Measurements from ENCODE around the gene TENM3.

The TENM3 gene

GRCh38 chr4:182208526-182209050 lies 34.6 kb upstream of the TENM3 start:
- Histone ChIP-seq H3K4me2 (ENCODE audit: low read length) (no peak overlapping the region), H3F3A (ENCODE audit: insufficient read depth, low read length) (no peaks in the 10 kb centered on the region), H4K20me1 (ENCODE audit: insufficient read depth, low read length) (no peaks in the 10 kb centered on the region), H3K27ac (ENCODE audit: low read depth, low read length, poor library complexity, severe bottlenecking) (no peak overlapping the region), H3K9ac (ENCODE audit: low read length) (no peak overlapping the region), H3K36me3 (ENCODE audit: insufficient read depth, low read length) (no peaks in the 10 kb centered on the region), H3K4me3 (ENCODE audit: low read depth, low read length, poor library complexity, severe bottlenecking) (no peak overlapping the region), H3K27me3 (ENCODE audit: insufficient read depth, low read length) (no peaks in the 10 kb centered on the region), H3K9me2 (ENCODE audit: low read depth, low read length) (no peaks in the 10 kb centered on the region), H2AFZ (ENCODE audit: low read length) (no peak overlapping the region), H3K79me2 (ENCODE audit: insufficient read depth, low read length) (no peaks in the 10 kb centered on the region), H3K4me1 (ENCODE audit: insufficient read depth, low read length, severe bottlenecking) (no peaks in the 10 kb centered on the region), H3K9me3 (ENCODE audit: low read length) (no peaks in the 10 kb centered on the region)
- TF ChIP-seq EZH2 (IDR thresholded peaks at IDR 0.05; ENCODE audit: borderline replicate concordance, low read length): no peak
- TF ChIP-seq, protein P1, sequence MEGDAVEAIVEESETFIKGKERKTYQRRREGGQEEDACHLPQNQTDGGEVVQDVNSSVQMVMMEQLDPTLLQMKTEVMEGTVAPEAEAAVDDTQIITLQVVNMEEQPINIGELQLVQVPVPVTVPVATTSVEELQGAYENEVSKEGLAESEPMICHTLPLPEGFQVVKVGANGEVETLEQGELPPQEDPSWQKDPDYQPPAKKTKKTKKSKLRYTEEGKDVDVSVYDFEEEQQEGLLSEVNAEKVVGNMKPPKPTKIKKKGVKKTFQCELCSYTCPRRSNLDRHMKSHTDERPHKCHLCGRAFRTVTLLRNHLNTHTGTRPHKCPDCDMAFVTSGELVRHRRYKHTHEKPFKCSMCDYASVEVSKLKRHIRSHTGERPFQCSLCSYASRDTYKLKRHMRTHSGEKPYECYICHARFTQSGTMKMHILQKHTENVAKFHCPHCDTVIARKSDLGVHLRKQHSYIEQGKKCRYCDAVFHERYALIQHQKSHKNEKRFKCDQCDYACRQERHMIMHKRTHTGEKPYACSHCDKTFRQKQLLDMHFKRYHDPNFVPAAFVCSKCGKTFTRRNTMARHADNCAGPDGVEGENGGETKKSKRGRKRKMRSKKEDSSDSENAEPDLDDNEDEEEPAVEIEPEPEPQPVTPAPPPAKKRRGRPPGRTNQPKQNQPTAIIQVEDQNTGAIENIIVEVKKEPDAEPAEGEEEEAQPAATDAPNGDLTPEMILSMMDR (IDR thresholded peaks at IDR 0.05; ENCODE audit: low read length): no peak

GRCh38 chr4:182212211-182212761 lies 30.9 kb upstream of the TENM3 start:
- no peaks in the 10 kb centered on the region for H3K9me2 ChIP-seq (ENCODE audit: low read depth, low read length)
- H3K4me2 ChIP-seq (ENCODE audit: low read length): no peak overlapping the region
- H3K36me3 ChIP-seq (ENCODE audit: insufficient read depth, low read length): no peaks in the 10 kb centered on the region
- no peak overlapping the region for H3K9ac ChIP-seq (ENCODE audit: low read length)
- no peaks in the 10 kb centered on the region for H3K79me2 ChIP-seq (ENCODE audit: insufficient read depth, low read length)
- H3F3A ChIP-seq (ENCODE audit: insufficient read depth, low read length): no peaks in the 10 kb centered on the region
- no peak overlapping the region for H2AFZ ChIP-seq (ENCODE audit: low read length)
- TF ChIP-seq, protein P1 (IDR thresholded peaks at IDR 0.05; ENCODE audit: low read length): no peak
- TF ChIP-seq EZH2 (IDR thresholded peaks at IDR 0.05; ENCODE audit: borderline replicate concordance, low read length): no peak
- no peaks in the 10 kb centered on the region for H3K4me1 ChIP-seq (ENCODE audit: insufficient read depth, low read length, severe bottlenecking)
- H3K27me3 ChIP-seq (ENCODE audit: insufficient read depth, low read length): no peaks in the 10 kb centered on the region
- H4K20me1 ChIP-seq (ENCODE audit: insufficient read depth, low read length): no peaks in the 10 kb centered on the region
- no peaks in the 10 kb centered on the region for H3K9me3 ChIP-seq (ENCODE audit: low read length)
- H3K4me3 ChIP-seq (ENCODE audit: low read depth, low read length, poor library complexity, severe bottlenecking): no peak overlapping the region
- H3K27ac ChIP-seq (ENCODE audit: low read depth, low read length, poor library complexity, severe bottlenecking): no peak overlapping the region

DNA sequence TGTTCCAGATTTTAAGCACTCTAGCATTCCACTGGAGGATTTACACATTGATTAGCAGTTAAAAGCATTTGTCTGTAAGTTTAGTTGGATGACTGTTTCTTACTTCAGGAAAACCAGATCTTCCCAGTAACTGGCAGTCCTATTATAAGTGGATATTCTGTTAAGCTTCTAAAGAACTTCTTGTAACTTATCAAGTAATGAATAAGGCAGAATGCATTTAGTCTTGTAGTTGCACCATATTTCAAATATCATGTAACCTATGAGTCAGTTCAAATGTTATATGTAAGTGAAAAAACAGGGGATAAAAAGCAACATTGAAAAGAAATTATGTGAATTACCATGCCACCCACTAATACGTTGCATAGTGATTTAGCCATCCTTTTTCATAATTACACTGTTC lies 30.2 kb upstream of the TENM3 start:
- H3K27me3 ChIP-seq (ENCODE audit: insufficient read depth, low read length): no peaks in the 10 kb centered on the region
- no peak for TF ChIP-seq EZH2 (IDR thresholded peaks at IDR 0.05; ENCODE audit: borderline replicate concordance, low read length)
- H4K20me1 ChIP-seq (ENCODE audit: insufficient read depth, low read length): no peaks in the 10 kb centered on the region
- H3K9me2 ChIP-seq (ENCODE audit: low read depth, low read length): no peaks in the 10 kb centered on the region
- H3K9ac ChIP-seq (ENCODE audit: low read length): no peak overlapping the region
- H3K4me2 ChIP-seq (ENCODE audit: low read length): no peak overlapping the region
- no peaks in the 10 kb centered on the region for H3K9me3 ChIP-seq (ENCODE audit: low read length)
- no peaks in the 10 kb centered on the region for H3K4me1 ChIP-seq (ENCODE audit: insufficient read depth, low read length, severe bottlenecking)
- H3F3A ChIP-seq (ENCODE audit: insufficient read depth, low read length): no peaks in the 10 kb centered on the region
- H3K4me3 ChIP-seq (ENCODE audit: low read depth, low read length, poor library complexity, severe bottlenecking): no peak overlapping the region
- H3K36me3 ChIP-seq (ENCODE audit: insufficient read depth, low read length): no peaks in the 10 kb centered on the region
- no peaks in the 10 kb centered on the region for H3K79me2 ChIP-seq (ENCODE audit: insufficient read depth, low read length)
- no peak overlapping the region for H2AFZ ChIP-seq (ENCODE audit: low read length)
- H3K27ac ChIP-seq (ENCODE audit: low read depth, low read length, poor library complexity, severe bottlenecking): no peak overlapping the region

GRCh38 chr4:182215148-182215547 lies 28.1 kb upstream of the TENM3 start:
- Histone ChIP-seq H3K9ac (ENCODE audit: low read length) (no peak overlapping the region), H3K27ac (ENCODE audit: low read depth, low read length, poor library complexity, severe bottlenecking) (no peak overlapping the region), H3K9me2 (ENCODE audit: low read depth, low read length) (no peaks in the 10 kb centered on the region), H2AFZ (ENCODE audit: low read length) (no peak overlapping the region), H3K79me2 (ENCODE audit: insufficient read depth, low read length) (no peaks in the 10 kb centered on the region), H4K20me1 (ENCODE audit: insufficient read depth, low read length) (no peaks in the 10 kb centered on the region), H3K4me3 (ENCODE audit: low read depth, low read length, poor library complexity, severe bottlenecking) (no peak overlapping the region), H3K27me3 (ENCODE audit: insufficient read depth, low read length) (no peaks in the 10 kb centered on the region), H3K4me2 (ENCODE audit: low read length) (no peak overlapping the region), H3F3A (ENCODE audit: insufficient read depth, low read length) (no peaks in the 10 kb centered on the region), H3K36me3 (ENCODE audit: insufficient read depth, low read length) (no peaks in the 10 kb centered on the region), H3K9me3 (ENCODE audit: low read length) (no peaks in the 10 kb centered on the region), H3K4me1 (ENCODE audit: insufficient read depth, low read length, severe bottlenecking) (no peaks in the 10 kb centered on the region)
- TF ChIP-seq EZH2 (IDR thresholded peaks at IDR 0.05; ENCODE audit: borderline replicate concordance, low read length): no peak
- TF ChIP-seq, protein P1 (IDR thresholded peaks at IDR 0.05; ENCODE audit: low read length): no peak
